Measurements from ENCODE around the gene GRIK3.

DNA sequence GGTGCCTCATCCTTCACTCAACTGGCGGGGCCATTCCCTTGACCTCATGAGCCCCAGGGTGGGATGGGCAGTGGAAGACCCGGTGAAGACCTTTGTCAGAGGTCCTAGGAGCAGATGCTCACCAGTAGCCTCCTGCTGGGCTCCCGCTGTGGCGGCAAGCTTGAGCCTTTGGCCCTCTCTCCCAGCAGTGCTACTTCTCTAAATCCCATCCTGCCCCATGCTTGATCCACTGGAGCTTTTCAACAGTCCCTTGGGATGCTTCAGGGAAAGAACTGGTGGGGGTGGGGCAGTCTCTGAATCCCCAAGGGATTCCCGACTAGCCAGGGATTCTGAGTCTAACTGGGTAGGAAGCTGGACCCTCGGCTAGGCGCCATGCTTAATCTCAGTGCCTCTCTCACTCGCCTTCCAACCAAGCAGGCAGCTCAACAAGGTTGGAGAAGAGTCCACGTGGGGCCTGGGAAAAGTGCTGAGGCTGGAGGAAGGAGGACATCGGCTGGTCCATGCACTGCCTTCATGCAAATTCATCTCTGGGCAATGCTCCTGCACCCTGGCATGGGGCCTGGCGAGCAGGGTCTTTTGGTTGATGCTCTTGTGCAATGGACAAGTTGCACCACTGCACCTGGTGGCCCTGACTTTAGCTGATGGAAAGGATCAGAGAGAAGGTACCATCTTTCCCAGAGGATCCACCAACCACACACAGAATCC is 190.3 kb downstream of the GRIK3 start:
- TF ChIP-seq CTCF (IDR thresholded peaks at IDR 0.05; ENCODE audit: insufficient read depth, low read length): no peak
- TF ChIP-seq, protein P1, sequence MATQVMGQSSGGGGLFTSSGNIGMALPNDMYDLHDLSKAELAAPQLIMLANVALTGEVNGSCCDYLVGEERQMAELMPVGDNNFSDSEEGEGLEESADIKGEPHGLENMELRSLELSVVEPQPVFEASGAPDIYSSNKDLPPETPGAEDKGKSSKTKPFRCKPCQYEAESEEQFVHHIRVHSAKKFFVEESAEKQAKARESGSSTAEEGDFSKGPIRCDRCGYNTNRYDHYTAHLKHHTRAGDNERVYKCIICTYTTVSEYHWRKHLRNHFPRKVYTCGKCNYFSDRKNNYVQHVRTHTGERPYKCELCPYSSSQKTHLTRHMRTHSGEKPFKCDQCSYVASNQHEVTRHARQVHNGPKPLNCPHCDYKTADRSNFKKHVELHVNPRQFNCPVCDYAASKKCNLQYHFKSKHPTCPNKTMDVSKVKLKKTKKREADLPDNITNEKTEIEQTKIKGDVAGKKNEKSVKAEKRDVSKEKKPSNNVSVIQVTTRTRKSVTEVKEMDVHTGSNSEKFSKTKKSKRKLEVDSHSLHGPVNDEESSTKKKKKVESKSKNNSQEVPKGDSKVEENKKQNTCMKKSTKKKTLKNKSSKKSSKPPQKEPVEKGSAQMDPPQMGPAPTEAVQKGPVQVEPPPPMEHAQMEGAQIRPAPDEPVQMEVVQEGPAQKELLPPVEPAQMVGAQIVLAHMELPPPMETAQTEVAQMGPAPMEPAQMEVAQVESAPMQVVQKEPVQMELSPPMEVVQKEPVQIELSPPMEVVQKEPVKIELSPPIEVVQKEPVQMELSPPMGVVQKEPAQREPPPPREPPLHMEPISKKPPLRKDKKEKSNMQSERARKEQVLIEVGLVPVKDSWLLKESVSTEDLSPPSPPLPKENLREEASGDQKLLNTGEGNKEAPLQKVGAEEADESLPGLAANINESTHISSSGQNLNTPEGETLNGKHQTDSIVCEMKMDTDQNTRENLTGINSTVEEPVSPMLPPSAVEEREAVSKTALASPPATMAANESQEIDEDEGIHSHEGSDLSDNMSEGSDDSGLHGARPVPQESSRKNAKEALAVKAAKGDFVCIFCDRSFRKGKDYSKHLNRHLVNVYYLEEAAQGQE (IDR thresholded peaks at IDR 0.05; ENCODE audit: insufficient replicate concordance, low read depth): no peak
